GM18519 (cell line): Measurements from ENCODE around the gene LARGE1.
"Not testable (repeated sequence)": the region's sequence is repeated elsewhere in the genome, so short reads cannot be mapped to it uniquely, and the experiment has no call there.

Source experiments
- ATAC-seq: cut with Tn5 transposase; IDR thresholded peaks from one replicate; pipeline ENCODE4 v1.9.1; 2021; ENCODE audit warnings: mild to moderate bottlenecking, moderate library complexity; ENCODE audit not compliant: unreplicated experiment, low FRiP score

Gene LARGE1

DNA sequence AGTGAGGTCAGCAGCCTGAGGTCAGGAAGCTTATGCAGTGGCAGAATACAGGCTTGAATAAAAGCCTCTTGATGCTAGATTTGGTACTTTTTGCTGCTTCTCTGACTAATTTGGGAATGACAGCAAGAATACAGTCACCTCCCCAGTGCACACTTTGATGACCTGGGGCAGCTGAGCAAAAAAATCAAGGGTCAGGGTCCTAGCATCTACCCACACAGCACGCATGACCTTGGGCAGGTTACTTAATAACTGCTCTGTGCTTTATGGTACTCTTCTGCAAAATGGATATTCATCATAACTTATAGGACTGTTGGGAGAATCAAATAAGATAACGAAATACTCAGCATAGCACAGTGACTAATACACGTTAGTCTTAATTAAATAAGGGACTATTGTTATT is 518.0 kb downstream of the LARGE1 start:
- no peak for ATAC-seq

DNA sequence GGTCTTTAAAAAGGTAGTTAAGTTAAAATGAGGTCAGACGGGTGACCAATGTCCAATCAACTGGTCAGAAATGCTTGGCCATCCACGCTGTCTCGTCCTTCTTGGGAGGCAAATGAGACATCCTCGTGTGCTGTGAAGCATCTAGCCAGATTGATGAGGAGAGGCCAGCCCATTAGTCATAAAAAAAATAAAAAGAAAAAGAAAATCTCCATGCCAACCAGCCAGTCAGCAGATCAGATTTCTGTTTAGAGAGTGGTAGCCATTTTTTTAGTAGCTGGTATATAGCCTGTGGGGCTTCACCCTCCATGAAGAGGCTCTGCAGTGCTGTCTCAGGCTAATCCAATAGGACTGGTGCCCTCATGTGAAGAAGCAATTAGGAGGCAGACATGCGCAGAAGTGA is 519.0 kb downstream of the LARGE1 start:
- no peak for ATAC-seq

DNA sequence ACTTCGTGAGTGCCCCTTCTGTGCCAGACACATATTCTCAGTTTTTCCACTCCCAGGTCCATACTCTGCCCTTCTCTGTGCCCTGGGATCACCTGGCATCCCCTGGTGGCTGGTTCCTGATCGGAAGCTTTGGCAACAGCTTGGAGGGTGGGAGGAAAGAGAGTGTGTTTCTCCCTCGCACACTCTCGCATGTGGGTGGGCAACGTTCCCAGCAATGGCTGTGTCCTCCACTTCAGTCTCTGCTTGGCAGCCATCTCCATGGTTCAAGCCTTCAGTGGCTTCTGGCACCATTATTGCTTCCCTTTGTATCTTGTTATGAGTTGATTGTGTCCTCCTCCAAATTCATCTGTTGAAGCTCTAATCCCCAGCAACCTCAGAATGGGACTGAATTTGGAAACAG is 519.4 kb downstream of the LARGE1 start:
- ATAC-seq, result no peak

DNA sequence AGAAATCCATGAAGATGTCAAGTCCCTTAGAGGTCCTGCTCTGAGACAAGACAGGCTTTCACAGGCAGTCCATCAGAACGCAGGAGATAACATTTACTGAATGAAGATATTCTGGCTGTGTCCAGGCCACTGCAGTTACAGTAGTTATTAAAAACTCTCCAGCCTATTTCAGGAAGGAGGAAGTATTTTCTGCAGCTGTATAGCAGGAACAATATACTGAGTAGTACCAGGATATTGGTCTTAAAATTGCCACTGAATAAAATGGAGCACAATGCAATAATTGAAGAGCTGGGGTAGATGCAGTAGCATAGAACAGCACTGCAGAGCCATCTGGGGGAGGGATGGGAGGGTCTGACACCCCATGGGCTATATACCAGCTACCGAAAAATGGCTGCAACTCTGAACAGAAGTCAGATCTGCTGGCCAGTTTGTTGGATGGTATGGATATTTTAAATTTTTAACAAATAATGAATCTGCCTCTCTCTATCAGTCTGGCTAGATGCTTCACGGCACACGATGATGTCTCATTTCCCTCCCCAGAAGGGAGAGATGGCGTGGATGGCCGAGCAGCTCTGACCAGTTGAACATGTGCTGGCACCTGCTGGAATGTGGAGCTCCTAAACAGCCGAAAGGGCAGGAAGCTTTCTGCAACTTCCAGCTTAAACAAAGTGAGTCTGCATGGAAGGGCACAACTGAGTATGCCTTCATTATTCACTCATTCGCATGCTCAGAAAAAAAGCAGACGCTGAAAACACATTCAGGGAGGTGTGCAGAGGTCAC is 520.0 kb downstream of the LARGE1 start:
- no peak for ATAC-seq

DNA sequence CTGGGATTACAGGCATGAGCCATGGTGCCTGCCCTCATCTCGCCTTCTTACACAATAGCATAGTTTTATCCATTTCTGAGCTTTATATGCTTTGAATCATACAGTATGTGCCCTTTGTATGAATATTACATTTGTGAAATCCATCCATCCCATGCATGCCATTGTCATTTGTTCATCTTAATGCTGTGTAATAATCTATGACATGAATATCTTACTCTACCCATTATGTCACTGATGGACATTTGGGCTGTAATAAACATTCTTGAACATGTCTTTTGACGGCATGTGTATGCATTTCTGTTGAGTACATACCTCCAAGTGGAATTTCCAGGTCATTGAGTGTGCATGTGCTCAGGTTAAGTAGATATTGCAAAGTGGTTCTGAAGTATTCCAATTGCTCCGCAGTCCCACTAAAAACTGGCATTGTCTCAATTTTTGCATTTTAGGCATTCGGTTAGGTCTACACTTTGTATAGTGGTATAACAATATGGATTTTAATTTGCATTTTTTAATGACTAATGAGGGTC is 522.8 kb downstream of the LARGE1 start:
- no peak for ATAC-seq

DNA sequence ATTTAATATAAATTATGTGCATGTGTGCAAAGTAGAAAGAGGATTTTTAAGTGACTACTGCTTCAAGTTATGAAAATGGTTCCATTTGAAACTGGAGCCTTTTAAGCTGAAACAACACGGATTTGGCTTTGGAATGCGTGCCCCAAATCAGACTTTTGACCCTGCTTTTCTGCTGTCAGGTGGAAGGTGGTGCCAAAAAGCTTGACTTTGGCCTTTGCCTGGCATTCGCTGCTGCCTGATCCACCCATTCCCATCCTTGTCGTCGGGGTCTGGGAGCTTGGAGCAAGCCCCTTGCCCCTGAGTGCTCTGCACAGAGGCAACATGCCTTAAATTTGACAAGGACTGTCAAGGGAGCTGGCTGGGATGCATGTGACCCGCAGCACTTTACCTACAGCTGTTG is 526.8 kb downstream of the LARGE1 start:
- ATAC-seq, result no peak

DNA sequence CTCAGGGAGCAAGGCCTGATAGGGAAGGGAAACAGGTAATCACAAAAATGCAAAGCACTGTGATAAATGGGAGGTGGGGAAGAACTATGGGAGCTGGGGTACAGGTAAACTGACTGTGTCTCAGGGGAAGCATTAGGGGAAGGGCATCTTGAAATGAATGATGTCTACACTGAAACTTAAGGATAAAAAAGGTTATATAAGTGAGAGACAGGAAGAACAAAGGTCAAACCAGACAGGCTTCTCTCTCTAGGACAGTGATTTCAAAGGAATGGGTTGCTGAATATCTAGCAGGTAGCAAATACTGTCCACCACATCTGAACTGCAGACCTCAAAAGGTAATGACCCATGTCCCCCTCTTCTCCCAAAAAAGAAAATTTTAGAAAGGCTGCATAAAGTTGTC is 529.0 kb downstream of the LARGE1 start:
- no peak for ATAC-seq

DNA sequence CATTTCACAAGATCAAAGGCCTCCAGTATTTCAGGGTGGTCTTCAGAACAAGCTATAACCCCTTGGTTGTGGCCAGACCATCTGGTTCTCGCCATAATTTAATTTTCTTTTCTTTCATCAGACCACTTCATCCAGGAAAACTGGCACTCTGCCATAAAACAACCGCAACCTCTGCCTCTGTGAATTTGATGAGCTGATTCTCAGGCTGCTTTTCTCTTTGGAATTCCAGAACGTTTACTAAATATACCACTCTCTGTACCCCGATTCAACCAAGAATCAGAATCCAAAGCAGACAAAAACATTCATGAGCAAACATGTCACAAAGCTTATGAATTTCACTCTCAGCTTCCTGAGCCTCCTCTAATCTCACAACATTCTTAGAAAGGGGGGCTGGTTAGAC is 530.3 kb downstream of the LARGE1 start:
- ATAC-seq, result no peak

DNA sequence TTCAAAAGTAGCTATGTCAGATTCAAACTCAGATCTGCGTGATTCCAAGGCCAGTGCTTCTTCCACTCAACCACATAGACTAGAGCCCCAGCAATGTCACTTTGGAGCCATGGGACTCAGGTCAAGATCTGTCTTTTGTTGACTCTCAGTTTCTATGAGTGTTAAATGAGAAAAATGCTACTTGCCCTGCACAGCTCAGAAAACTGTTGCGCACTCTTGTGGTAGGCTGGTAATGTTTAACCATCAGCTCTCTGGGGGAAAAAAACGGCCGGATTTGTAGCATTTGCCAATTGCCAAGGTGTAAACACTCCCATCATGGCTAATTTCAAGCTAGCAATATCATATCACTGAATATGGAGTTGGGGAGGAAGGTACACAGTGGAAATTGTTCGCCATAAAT is 534.0 kb downstream of the LARGE1 start:
- ATAC-seq, result no peak

DNA sequence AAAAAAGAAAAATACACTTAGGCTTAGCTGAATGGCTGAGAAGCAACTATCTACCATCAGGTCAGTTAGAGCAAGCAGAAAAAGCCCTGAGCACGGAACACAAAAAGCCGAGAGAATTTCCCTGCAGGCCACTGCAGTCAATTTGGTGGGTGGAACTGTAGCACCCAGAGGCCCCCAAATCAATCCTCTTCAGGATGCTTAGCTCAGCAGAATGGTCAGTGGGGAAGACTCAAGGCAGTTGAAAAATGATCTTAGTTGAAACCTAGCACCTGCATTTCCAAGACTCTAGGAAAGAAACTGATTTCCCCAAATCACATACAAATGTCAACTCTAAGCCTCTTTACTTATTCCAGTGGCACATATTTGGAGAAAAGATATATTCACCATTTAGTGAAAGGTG is 534.7 kb downstream of the LARGE1 start:
- no peak for ATAC-seq

DNA sequence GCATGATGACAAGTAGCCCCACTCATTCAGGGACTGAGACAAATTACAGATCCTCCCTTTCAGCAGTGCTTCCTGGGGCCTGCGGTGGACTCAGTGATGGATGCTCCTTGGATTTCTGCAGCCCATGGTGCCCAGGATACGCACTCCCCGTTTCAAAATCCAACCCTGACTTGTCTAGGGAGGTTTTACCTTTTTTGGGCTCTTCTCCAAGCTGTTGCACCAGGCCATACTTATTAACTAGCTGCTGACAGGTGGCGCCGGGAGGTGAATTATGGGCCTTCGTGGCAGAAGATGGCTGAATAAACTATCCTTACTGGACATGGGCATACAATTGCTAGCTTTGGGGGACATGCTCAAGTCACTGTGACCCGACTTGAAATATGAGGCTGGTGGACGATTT is 537.8 kb downstream of the LARGE1 start:
- ATAC-seq, result no peak

DNA sequence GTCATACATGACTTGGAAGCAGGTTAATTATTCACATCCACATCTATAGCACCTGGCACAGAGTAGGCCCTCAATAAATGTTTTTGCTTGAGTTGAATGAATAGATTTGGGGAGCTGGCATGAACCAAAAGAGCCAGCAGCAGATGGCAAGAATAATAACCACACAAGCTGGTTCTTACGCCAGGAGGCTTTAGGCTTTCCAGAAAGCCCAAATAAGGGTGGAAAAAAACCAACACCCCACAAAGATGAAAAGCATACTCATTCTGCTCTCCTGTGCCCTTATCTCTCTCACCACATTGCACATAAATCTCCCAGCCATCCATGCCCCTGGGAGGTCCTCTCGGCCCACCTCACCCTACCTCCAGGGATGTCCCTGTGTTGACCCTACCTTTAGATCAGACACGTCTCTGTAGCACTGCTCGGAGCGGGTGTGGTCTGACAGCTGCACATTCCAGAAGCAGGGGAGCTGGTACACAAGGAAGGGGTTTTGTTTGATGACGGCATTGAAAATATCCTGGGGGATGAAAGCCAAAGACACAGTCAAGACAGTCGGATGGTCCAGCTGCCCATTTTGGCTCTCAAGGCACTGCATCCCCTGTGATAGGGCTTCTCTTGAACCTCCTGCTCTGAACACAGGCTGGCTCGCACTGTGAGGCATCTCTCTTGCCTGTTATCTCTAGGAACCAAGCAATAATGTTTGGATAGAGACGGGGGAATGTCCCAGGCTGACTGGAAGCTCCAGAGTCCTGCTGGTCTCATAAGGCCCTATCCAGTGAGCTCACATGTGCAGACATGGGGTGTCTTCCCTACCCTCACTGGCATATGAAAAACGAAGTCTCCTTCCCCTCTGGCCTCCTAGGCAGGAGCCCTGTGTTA is 538.5 kb downstream of the LARGE1 start:
- ATAC-seq, result no peak

DNA sequence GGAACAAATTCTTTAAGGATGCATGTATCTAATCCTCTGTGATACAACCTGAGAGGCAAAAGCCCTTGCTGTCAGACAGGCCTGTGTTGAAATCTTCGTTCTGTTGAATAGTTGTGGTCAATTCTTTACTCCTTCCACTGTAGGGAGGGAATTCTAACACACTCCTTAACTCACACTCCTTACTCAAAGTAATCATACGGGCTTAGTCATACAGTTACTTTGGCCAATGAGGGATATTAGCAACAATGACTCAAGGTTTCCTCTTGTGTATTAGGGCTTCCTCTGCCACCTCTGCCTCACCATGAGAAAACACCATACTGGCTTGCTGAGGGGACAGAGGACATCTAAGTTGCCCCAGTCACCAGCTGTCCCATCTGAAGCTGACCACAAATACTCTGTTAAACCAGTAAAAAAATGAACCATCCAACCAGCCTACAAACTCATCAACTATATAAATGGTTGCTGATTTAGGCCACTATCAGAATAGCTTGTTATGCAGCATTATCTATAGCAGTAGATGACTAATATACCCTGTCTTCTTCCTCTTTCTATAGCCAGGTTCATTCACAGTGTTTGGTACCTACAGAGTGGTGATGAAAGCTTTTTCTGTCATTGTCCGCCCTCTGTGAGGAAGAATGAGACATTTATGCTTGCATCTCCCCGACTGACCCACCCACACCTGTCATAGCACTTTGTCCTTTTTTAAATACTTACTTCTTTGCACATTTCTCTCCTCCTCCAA is 539.3 kb downstream of the LARGE1 start:
- ATAC-seq, result no peak

DNA sequence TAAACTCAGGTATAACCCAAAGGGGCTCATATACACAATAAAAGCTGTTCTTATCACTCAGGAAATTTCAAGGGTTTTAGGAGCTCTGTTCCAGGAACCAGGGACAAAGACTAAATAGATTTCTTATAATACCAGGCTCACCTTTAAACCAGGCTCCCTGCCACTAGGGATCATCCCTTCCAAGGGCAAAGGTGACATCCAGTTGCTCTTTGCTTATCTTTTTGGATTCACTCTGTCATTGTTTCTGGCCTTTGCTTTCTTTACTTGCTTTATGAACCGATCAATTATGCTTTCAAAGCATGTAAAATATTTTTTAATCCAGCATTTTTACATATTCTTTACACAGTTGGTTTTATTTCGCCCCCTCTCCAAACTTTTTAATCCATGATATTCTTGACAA is 540.4 kb downstream of the LARGE1 start:
- no peak for ATAC-seq

DNA sequence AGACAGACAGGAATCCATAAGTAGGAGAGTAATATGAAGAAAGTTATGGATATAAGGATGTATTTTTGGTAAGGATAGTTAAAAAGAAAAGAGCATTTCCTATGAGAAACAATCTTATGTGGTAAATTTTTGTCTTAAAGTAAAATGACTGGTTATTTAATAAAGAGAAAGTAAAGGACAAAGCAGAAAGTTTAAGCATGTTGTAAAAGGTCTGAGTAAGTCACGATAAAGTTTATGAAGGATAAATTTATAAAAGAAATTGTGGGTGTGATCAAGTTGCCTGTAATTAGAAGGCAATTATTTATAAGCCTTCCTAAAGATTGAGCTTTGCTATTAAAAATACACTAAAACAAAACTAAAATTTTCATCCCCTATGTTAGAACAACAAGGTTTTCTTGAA is 547.4 kb downstream of the LARGE1 start:
- ATAC-seq, result no peak

DNA sequence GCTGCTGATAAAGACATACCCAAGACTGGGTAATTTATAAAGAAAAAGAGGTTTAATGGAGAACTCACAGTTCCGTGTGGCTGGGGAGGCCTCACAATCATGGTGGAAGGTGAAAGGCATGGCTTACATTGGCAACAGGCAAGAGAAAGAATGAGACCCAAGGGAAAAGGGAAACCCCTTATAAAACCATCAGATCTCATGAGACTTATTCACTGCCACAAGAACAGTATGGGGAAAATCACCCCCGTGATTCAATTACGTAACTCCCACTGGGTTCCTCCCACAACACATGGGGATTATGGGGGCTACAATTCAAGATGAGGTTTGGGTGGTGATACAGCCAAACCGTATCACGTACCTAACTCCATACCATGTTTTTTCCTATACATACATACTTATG is 557.0 kb downstream of the LARGE1 start:
- ATAC-seq, result not testable (repeated sequence)

DNA sequence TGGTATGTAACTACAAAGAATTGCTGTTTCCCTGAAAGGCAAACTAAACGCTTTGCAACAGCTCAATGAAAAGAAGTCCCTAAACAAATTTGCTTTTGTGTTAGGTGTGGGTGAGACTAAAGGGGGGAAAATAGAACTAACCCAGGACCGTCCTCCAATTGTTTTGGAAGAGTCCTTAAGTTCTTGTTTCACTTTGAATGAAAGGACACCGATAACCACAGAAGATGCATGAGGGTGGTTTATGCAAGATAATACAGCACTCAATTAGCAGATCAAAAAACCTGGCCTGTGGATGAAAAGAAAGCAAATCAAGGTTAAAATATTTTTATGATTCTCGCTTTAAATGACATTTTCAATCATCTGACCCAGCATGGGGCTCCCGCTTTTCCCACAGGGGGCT is 557.6 kb downstream of the LARGE1 start:
- ATAC-seq, result no peak

DNA sequence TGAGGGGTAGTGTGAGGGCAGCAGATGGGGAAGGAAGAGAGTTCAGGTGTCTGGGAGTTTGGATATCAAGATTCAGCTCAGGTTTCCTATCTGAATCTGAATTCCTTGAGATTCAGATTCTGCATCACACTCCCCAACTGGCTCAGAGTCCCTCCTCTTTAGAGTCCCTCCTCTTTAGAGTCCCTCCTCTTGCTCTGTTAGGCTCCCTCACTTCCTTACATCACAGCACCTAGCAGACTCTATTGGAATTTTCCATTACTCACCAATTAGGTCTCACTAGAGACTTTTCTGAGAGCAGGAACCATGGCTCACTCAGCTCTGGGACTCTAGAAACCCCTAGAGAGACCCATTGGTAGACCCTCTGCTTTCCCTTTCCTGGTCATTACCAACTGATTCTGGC is 558.7 kb downstream of the LARGE1 start:
- ATAC-seq, result no peak

DNA sequence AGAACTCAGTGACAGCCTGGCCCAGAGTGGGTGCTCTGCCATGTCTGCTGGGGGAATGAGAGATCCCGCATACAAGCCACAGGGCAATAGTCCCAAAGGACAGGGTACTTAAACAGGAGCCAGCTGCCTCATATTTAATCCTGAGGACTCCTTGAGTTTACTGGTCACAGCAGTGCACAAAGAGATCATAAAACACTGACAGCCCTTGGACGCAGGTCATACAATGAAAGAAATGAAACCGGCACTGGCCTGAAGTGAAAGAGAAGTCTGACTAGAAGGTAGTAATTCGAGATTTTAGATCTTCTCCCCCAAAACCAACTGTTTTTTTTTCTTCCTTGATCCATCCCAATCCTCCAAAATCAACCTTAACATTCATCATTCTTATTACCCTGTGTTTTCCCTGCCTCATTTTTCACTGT is 562.3 kb downstream of the LARGE1 start:
- ATAC-seq, result no peak

DNA sequence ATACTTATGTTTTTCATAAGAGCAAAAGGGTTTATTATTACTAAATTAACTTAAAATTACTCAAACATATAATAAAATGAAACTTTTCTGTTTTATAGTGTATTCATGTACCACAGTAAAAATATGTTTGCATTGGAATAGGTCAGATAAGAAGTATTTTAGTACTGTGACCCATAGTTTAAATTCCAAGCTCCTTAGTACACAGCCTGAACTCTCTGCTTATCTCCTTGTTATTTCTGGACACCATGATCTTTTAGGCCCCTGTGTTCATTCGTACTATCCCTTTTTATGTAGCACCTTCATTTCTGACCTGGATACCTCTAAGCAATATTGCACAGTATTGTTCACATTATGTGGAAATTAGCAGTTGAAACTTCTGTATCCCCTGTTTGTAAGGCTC is 565.3 kb downstream of the LARGE1 start:
- no peak for ATAC-seq

DNA sequence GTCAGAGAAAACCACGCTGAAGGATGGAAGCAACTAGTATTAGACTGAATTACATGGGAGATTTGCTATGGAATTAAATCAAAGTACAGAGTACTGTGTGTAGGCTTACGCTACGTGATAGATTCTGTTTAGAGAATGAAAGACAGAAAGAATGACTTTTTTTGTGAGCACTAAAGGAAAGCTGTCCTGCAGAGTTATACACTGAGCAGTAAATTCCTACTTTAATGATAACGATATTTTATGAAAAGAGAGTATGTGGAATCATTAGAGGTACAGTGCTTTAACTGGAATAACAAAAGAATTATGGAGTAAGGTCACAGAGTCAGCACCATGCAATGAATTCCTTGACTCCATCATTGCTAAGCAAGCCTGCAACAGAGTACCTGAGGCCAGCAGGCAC is 566.8 kb downstream of the LARGE1 start:
- ATAC-seq, result no peak
